ENCODE results near the gene SORCS2.

GRCh38 chr4:7666011-7666410 is 473.7 kb downstream of the SORCS2 start:
- no peak for TF ChIP-seq CTCF (conservative IDR thresholded peaks at IDR 0.05; ENCODE audit: low read depth, low read length)
- TF ChIP-seq MAFK (IDR thresholded peaks at IDR 0.05; ENCODE audit: low read depth, low read length), result no peak
- no peak for TF ChIP-seq RFX5 (IDR thresholded peaks at IDR 0.05; ENCODE audit: low read depth, low read length)
- no peak for TF ChIP-seq POLR2A (IDR thresholded peaks at IDR 0.05; ENCODE audit: low read depth, low read length)
- no peak for TF ChIP-seq RAD21 (IDR thresholded peaks at IDR 0.05; ENCODE audit: low read length)
